GM19395 (cell line): Measurements from ENCODE around the gene EPSTI1.
A peak's percentile ranks its signal among the peaks of the same experiment; 100 is the strongest.

Experiments
- ATAC-seq: cut with Tn5 transposase; IDR thresholded peaks from one replicate; pipeline ENCODE4 v1.9.1; 2021; ENCODE audit warnings: mild to moderate bottlenecking, moderate library complexity; ENCODE audit not compliant: unreplicated experiment

Gene EPSTI1, protein sequence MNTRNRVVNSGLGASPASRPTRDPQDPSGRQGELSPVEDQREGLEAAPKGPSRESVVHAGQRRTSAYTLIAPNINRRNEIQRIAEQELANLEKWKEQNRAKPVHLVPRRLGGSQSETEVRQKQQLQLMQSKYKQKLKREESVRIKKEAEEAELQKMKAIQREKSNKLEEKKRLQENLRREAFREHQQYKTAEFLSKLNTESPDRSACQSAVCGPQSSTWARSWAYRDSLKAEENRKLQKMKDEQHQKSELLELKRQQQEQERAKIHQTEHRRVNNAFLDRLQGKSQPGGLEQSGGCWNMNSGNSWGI

DNA sequence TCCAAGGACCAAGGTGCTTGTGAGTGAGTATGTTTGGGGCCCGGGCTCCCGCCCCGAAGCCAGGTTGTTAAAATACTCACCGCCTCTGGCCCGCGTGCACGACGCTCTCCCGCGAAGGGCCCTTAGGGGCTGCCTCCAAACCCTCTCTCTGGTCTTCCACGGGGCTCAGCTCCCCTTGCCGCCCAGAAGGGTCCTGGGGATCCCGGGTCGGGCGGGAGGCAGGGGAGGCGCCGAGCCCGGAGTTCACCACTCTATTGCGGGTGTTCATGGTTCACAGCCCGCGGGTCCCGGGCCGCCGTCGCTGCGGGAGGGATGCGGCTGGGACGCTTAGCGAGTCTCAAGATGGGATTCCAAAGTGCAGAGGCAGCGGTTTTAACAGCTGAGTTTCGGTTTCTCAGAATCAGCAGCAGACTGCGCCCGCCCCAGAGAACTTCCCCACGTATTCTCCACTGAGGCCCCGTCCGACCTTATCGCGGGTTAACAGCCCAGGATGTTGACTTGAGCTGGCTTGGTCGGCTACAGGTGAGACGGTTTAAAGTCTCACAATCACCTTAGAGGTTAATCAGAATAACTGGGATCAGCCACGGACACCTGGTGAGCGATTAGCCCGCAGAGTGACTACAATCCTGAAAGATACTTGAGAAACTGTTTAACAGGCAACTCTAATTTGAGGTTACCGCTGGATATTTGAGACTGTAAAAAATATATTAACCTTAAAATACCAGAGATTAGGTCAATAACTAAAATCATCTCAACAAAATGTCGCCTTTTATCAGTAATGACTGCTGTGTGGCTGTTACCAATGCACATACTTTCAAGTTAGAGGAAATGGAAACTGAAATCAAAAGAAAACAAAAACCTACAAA, at the start of gene EPSTI1:
Gene EPSTI1 (minus strand): TSS at position 344 of the 866 bp plus-strand sequence. CDS start 76 bp downstream, at position 268.
- ATAC-seq = peak; percentile 72

GRCh38 chr13:43041369-43041921, 49.4 kb upstream of the EPSTI1 start:
- peak; percentile 61 for ATAC-seq

GRCh38 chr13:43040581-43041368, 48.7 kb upstream of the EPSTI1 start:
- peak; percentile 44 for ATAC-seq

- ATAC-seq = no peak
These were observed 47.9 kb upstream of the EPSTI1 start for GRCh38 chr13:43039966-43040365.

- ATAC-seq = no peak
These were observed 44.6 kb upstream of the EPSTI1 start for GRCh38 chr13:43036351-43037250.

DNA sequence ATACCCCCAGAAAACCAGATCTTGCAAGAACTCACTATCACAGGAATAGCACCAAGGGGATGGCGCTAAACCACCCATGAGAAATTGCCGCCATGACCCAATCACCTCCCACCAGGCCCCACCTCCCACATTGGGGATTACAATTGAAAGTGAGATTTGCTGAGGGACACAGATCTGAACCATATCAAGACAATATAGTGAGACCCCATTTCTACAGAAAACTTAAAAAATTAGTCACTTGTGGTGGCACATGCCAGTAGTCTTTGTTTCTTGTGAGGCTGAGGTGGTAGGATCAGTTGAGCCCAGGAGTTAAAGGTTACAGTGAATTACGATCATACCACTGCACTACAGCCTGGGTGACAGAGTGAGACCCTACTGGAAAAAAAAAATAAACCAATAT, 41.0 kb upstream of the EPSTI1 start:
- no peak for ATAC-seq

DNA sequence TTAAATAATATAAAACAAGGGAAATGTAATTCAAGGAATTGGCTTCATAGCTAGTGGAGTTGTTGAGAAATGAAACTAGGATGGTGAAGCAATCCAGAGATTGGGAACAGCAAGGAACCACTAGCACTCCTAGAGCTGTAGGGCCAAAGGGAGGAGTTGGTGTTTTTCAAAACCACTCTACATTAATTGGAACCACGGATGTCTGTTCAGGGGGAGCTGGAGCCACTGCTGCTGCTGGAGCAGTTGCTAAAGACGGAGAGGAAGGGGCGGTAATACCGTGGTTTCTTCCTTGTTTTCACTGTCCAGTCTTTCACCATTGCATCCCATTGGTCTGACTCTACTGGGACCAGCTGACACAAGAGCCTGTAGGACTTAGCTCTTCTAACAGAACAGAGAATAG, 39.8 kb upstream of the EPSTI1 start:
- no peak for ATAC-seq

GRCh38 chr13:43030548-43030947, 38.5 kb upstream of the EPSTI1 start:
- peak; percentile 54 for ATAC-seq

- ATAC-seq = no peak
These were observed 34.2 kb upstream of the EPSTI1 start for GRCh38 chr13:43026262-43026661.

DNA sequence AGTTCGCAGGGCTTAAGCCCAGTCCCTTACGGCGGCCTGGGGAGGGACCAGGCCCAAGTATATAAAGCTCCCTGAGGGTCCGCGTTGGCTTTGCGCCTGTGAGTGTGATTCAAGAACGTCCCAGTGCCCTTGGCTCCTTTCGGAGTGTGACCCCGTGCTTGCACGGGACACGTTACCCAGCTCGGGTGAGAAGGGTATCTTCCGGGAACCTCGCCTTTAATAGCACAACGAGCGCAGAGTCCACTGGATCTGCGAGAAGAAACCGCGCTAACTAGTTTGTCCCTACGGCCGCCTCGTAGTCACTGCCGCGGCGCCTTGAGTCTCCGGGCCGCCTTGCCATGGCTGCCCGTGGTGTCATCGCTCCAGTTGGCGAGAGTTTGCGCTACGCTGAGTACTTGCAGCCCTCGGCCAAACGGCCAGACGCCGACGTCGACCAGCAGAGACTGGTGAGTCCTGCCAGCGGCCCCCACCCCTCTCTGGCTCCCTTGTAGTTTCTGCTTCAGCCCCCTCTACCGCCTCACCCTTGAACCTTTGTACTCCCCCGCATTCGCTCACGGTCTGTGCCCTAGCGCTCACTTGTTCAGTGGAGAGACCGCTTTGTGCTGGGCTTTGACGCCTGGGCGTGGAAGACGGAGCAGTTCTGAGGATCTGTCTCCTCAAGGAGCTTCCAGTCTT, 31.4 kb upstream of the EPSTI1 start, which contains the start of gene DNAJC15:
Gene DNAJC15 (plus strand): TSS at position 298 of the 675 bp plus-strand sequence. CDS start 41 bp downstream, at position 339.
- peak; percentile 90 for ATAC-seq

DNA sequence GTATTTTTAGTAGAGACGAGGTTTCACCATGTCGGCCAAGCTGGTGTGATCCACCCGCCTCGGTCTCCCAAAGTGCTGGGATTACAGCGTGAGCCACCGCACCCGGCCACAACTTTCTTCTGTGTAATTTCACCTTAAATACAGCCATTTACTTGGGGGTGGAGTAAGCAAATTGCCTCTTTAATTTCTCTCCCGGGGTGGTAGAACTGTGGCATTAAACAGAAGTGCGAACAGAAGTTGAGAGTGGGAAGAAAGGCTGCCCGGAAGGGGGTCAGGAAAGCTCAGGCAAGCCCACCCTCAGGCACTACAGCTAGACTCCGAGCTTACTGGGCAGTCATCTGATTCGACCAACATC, 30.9 kb upstream of the EPSTI1 start:
- no peak for ATAC-seq

GRCh38 chr13:43021926-43022670, 30.1 kb upstream of the EPSTI1 start:
- no peak for ATAC-seq

DNA sequence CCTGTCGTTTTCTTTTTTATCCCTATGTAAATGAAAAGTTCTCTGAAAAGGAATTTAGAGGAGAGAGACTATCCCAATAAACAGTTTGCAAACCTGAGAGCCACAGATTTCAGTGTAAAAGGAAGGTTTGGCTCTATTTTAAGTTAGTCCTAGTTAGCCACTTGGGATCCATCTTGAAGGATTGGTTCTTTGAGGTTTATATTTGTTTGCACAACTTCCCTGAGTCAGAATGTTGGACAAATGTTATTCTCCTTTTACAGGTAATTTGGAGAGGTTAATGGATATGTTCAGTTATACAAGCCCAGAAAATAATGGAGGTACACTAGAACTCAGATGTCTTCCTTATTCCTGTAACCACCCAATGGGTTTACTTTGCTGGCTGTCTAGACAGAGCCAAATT, 28.8 kb upstream of the EPSTI1 start:
- no peak for ATAC-seq

GRCh38 chr13:43019811-43020210, 27.8 kb upstream of the EPSTI1 start:
- ATAC-seq = no peak

- ATAC-seq = no peak
These were observed 24.2 kb upstream of the EPSTI1 start for GRCh38 chr13:43016226-43016625.

DNA sequence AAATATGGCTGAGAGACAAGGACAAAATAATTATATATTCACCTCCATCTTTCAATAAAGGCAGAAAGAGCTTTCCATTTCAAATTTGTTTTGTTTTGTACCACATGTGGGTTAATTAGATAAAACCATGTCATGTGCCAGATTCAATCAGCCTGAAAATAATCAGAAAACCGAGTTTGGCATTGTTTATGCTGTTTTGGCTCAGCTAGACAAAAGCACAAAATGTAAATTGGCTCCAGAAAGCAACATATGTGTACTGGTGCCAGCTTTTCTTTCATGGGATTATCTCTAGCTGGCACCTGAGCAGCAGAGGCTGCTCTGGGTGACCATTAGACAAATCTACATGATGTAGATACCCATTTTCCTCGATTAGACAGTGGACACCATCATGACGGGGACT, 22.1 kb upstream of the EPSTI1 start:
- no peak for ATAC-seq

DNA sequence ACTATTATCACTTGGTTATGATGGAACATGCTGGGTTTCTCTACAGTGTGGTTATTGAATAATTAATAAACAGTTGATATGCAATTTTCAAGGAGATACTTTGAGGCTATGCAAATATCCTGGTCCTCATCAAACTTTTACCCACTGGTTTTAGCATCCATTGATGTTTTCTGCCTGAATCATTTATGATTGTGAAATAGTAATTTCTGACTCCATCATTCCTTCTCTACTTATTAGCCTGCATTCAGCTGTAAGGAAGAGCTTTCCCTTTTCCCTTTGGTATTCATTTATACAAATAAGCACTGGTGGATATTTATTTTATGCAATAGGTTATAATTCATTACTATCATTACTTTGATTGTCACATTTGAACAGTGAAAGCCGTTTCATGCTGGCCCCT, 17.5 kb upstream of the EPSTI1 start:
- no peak for ATAC-seq

DNA sequence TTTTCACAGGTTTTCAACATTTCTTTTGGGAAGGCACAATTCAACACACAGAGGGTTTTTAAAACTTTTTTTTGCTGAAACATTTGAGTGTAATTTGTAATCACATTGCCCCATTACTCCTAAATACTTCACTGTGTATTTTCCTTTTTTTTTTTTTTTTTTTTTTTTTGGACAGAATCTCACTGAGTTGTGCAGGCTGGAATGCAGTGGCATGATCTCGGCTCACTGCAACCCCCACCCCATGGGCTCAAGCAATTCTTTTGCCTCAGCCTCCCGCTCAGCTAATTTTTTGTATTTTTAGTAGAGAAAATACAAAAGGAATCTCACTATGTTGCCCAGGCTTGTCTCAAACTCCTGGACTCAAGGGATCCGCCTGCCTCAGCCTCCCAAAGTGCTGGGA, 16.6 kb upstream of the EPSTI1 start:
- no peak for ATAC-seq
